ENCODE measurements around the gene CHAD. TPM values are rescaled to one million over a fixed set of nuclear protein-coding genes. Genes with fewer than 3 reads are reported as not detected.
A peak's percentile ranks its signal among the peaks of the same experiment; 100 is the strongest.

CHAD gene
- total and polyA plus RNA-seq, 8 donors: 1.7 to 26.2 (median 6.4) TPM

- ATAC-seq (no peak), FAIRE-seq (no peak), DNase-seq (no peak)
- TF ChIP-seq CTCF (IDR thresholded peaks at IDR 0.05): no peak
- Histone ChIP-seq H3K4me1 (no peaks in the 10 kb centered on the region), H3K27me3 (no peaks in the 10 kb centered on the region), H3K9me3 (no peaks in the 10 kb centered on the region), H3K36me3 (no peaks in the 10 kb centered on the region), H3K4me3 (no peak overlapping the region), H3K27ac (no peak overlapping the region)
- intact Hi-C loops (cut with DNase I): no loop called here
- WGBS, 2 donors: 98 to 99% methylated on average over 4 of the region's 4 CpGs
These were observed 11.1 kb downstream of the CHAD start for GRCh38 chr17:50457621-50458020.

DNA sequence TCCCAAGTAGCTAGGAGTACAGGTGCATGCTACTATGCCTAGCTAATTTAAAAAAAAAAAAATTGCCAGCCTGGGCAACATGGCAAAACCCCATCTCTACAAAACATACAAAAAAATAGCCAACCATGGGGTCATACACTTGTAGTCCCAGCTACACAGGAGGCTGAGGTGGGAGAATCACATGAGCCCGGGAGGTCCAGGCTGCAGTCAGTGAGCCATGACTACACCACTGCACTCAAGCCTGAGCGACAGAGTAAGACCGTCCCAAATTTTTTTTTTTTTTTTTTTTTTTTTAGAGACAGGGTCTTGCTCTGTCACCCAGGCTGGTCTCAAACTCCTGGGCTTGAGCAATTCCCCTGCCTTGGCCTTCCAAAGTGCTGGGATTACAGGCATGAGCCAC lies 14.8 kb downstream of the CHAD start:
- DNase-seq (no peak), ATAC-seq (no peak), FAIRE-seq (no peak)
- intact Hi-C loops (cut with DNase I): no loop called here
- H3K27me3 ChIP-seq: no peaks in the 10 kb centered on the region
- 91 to 92% methylated on average over 3 of the region's 3 CpGs for WGBS, 2 donors
- TF ChIP-seq CTCF (IDR thresholded peaks at IDR 0.05): no peak
- no peak overlapping the region for H3K4me3 ChIP-seq
- H3K4me1 ChIP-seq: peaks cover 0 to under 1% (median under 1%) of the 10 kb centered on the region in 3 donors
- H3K27ac ChIP-seq: no peak overlapping the region
- no peaks in the 10 kb centered on the region for H3K36me3 ChIP-seq
- H3K9me3 ChIP-seq: no peaks in the 10 kb centered on the region

- WGBS, 2 donors: 85 to 86% methylated on average over 10 of the region's 10 CpGs
These were observed 15.9 kb downstream of the CHAD start for GRCh38 chr17:50452630-50453300.

GRCh38 chr17:50451943-50452629 lies 16.6 kb downstream of the CHAD start:
- 68 to 69% methylated on average over 7 of the region's 7 CpGs for WGBS, 2 donors
- Histone ChIP-seq H3K9me3 (no peaks in the 10 kb centered on the region), H3K27me3 (no peaks in the 10 kb centered on the region), H3K27ac (no peak overlapping the region), H3K4me1 (peaks cover 13 to 14% (median 13%) of the 10 kb centered on the region in 3 donors), H3K36me3 (no peaks in the 10 kb centered on the region), H3K4me3 (no peak overlapping the region)
- DNase-seq (no peak), ATAC-seq (no peak), FAIRE-seq (no peak)
- TF ChIP-seq CTCF (IDR thresholded peaks at IDR 0.05): no peak
- intact Hi-C loops (cut with DNase I): no loop called here

More at GRCh38 chr17:50452630-50453300, 15.9 kb downstream of the CHAD start:
- no peak overlapping the region for H3K4me3 ChIP-seq
- no peaks in the 10 kb centered on the region for H3K9me3 ChIP-seq
- H3K27ac ChIP-seq: no peak overlapping the region
- TF ChIP-seq CTCF (IDR thresholded peaks at IDR 0.05): no peak
- ATAC-seq: no peak
- no peak for DNase-seq
- H3K36me3 ChIP-seq: no peaks in the 10 kb centered on the region
- no peak for FAIRE-seq
- no peaks in the 10 kb centered on the region for H3K27me3 ChIP-seq
- H3K4me1 ChIP-seq: peaks cover 11 to 12% (median 11%) of the 10 kb centered on the region in 3 donors
- intact Hi-C loops (cut with DNase I): no loop called here

DNA sequence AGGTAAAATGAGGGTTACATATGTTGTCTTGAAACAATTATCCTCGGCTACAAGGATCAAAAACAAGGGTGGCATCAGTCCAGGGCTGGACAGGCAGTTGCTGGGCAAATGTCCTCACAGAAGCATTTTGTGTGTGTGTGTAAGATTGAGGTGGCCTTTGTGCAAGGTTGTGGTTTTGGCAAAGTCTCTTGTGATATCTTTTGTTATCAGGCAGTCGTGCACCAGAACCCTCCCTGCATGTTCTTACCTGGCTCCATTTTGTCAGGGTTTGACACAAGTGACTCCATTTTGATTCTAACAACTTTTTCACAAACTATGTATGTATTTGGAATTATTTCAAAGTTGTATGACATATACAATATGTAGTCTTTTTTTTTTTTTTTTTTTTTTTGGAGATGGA lies 20.0 kb downstream of the CHAD start:
- peak; percentile 23 to 43 (median 26) for ATAC-seq
- Histone ChIP-seq H3K36me3 (no peaks in the 10 kb centered on the region), H3K27ac (no peak overlapping the region), H3K4me3 (no peak overlapping the region), H3K9me3 (no peaks in the 10 kb centered on the region), H3K27me3 (no peaks in the 10 kb centered on the region), H3K4me1 (peaks cover 15 to 17% (median 16%) of the 10 kb centered on the region in 3 donors)
- WGBS, 2 donors: 13 to 20% methylated on average over 2 of the region's 2 CpGs
- no peak for DNase-seq
- no peak for FAIRE-seq
- intact Hi-C loops (cut with DNase I): no loop called here
- no peak for TF ChIP-seq CTCF (IDR thresholded peaks at IDR 0.05)
